NCI-H1694 treated with DMSO at 0.1 percent for 48 hours (cell line): Measurements from ENCODE around the gene ARHGAP6.

Source experiments
- DNase-seq: peaks from one replicate; lab custom pipeline; 2025; lab: John Stamatoyannopoulos, UW

Gene ARHGAP6

DNA sequence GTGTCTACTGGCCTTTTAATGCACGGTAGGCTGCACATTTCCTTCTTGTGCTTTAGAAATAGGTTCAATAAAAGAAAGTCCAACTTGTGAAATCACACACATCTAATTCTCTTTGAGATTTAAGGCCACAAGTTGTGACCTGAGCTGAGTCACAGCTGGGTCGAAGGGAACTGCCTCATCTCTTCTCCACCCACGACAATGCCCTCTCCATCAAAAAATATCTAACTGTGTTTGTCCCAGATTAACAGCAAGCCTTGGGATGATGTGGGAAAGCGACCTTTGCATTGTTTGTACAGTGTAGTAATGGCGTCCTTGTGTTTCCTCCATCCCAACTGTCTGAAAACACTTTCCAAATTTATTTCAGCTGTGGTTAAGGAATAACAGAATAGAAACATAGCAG, 203.6 kb downstream of the ARHGAP6 start:
- DNase-seq, result no peak

DNA sequence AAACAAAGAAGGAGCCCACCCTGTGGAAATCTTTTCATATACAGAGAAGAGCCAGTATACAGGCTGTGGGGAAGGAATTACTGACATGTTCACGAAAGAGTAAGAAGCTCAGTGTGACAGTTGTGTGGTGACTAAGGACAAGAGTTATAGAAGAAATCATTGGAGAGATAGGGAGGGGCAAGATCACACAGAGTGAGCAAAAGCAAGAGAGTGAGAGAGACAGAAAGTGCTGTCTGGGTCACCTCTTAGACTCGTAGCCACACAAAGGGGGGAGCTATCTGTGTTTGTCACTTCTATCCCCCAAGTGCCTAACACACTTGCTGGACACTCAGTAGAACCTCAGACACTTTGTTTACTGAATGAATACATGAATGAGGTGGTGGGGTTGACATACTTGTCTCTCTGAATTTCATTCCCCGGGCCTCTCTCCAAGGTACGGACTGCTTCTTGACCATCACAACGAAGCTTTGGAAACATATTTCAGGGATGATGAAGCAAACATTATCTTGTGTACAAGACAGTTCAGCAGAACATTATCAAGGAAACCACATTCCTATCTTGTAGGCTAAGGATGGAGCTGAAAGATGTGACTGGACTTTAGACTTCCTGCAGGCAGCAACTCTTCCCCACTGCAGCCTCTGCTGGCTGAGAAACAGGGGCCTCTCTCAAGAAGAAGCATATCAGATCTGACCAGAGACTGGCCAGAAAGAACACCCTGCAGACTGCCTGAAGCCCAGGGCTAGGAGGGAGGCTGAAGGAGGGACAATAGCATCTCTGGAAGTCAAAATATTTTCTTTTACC, 204.3 kb downstream of the ARHGAP6 start:
- DNase-seq, result no peak

DNA sequence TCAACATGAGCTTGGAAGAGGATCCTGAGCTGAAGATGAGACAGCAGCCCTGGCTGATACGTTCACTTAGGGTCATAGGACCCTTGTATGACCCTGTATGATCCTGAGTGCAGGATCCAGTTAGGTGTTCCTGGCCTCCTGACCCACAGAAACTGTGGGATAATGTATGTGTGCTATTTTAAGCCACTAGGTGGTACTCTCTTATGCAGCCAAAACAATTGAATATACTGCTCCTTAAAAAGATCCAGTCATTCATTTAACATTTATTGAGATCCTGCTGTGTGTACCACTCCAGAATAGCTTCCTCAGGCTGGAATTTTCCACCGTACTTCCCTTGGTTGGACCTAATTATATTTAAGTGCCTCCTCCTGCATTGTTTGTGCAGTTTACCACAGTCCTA, 205.4 kb downstream of the ARHGAP6 start:
- no peak for DNase-seq

DNA sequence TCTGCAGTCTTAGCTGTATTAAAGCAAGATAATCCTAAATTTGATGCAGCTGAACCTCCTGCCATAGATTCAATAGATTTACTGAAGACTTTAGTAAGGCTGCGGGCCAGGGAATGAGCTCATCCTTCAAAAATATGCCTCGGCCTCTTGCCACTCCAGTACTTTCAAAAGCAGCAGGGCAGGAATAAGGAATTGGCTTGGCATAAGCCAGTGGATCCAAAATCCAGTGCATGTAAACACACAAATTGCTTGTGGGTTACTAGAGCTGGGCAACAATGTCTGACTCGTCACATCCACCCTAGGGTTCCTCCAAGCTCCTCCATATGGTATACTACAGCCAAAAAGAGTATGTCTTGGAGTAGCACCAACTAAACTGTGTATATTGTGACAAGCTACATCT, 207.6 kb downstream of the ARHGAP6 start:
- no peak for DNase-seq

DNA sequence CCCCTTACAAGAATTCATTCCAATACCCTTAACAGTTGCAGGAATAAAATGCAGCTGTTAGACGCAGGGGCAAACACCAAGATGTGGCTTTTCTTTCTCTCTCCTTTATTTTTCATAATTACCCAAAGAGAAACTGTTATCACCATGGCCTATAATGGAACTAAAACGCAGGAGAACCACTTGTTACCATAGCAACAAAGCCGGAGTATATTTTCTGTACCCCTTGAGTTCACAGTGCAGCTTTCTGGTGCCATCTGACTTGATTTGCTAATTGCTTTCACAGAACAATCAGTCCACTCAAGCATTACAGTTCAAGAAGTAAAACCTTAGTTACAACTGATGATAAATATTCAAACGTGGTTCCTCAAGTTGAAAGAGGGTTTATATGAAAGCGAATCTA, 214.6 kb downstream of the ARHGAP6 start:
- DNase-seq, result no peak

DNA sequence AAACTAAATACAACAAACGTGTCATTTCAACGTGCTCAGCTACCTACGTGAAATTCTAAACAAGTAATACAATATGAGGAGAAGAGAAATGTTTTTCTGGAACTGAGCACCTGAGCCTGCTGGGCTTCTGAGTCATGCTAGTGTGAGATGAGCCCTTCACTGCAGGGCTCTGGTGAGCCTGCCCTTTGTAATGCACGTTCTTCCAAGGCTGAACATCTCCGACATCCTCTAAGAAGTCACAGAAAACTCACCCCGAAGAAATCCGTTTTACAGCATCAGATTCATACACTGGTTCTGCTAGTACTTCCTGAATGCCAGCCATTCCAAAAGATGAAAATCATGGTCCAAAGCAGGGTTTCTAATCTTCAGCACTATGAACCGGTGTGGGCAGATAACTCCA, 215.4 kb downstream of the ARHGAP6 start:
- DNase-seq, result no peak

DNA sequence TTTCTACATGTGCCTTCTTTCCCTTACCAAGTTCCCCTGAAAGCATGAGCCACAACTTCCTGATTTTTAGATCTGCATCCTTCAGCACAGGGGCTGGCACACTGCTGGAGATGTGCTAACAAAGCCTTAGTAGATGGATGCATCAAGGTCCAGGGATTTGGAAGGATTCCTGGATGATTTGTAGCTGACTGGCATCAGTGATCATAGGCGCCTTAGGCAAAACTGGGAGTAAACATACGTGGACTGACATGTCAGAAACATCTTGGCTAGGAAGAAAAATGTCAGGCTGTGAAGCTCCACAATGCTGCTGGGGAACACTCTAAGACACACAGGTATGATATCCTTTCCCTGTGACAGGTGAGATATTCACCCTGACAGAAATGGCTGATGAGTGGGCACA, 216.1 kb downstream of the ARHGAP6 start:
- no peak for DNase-seq

DNA sequence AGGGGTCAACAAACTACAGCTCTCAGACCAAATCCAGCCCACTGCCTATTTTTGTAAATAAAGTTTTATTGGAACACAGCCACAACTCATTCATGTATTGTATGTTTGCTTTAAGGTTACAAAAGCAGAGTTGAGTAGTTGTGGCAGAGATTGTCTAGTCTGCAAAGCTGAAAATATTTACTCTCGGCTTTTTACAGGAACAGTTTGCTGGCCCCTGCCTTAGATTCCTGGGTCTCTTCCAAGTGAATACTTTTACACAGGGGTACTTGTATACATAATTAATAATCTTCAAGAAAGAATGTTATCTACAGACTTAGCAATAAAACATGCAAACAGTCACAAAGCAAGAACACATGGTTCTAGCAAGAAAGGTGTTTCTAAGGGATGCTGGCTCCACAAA, 218.3 kb downstream of the ARHGAP6 start:
- DNase-seq, result no peak

DNA sequence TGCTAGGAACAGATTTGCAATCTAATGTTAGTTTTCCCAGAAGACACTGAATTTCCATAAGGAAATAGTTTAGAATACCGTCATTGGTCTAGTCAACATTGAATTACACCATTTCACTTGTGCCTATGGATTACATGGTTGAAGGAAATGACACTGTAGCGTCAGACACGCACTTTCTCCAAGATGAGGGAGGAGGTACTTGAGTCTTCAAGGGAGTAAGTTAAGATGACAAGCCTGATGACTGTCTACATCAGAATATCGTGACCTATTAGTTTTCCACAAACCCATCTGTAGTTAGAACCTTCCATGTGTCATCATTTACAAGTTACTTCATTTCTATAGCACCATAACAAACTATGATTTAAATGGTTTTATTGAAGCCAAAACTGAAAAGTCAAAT, 218.8 kb downstream of the ARHGAP6 start:
- no peak for DNase-seq

DNA sequence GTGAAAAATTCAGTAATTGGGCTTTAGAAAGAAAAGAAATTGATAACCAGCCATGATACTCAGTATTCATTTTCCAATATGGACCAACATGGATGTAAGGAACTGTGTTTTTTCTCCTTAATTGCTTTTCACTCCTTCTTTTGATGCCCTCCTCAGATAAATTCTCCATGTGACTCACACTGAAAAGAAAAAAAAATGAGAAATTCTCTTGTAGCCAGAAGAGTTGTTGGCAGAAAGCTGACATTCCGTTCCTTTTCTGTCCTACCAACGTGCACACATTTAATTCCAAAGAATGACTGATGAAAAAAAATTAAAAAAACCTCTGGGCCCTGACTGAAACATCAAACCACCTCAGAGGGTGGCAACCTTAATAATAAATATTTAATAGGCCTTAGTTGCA, 219.4 kb downstream of the ARHGAP6 start:
- no peak for DNase-seq

DNA sequence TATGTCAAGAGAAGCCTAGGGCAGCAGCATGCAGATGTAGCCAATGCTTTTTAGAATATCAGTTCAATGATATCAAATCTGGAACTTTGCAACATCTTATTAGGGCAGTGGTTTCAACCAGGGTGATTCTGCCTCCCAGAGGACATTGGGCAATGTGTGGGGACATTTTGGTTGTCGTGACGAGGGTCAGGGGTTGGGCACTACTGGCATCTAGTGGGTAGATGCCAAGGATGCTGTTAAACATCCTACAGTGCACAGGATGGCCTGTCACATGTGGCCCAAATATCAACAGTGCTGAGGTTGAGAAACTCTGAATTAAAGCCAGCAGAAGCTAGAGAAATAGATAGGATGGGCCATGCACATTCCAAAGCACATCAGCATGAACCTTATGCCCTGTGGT, 220.2 kb downstream of the ARHGAP6 start:
- no peak for DNase-seq

DNA sequence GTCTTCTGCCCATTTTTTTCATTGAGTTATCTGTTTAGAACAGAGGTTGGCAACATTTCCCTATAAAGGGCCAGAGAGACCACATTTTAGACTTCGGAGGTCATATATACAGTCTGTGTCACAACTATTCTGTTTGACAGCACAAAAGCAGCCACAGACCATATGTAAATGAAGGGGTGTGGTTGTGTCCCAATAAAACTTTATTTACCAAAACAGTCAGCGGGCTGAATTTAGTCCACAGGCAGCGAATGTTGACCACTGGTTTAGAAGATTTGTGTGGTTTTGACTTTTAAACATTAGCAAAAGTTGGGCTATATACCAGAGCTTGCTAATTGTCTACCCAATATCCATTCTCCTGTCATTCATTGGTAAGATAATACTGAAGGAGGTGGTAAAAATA, 221.7 kb downstream of the ARHGAP6 start:
- no peak for DNase-seq

DNA sequence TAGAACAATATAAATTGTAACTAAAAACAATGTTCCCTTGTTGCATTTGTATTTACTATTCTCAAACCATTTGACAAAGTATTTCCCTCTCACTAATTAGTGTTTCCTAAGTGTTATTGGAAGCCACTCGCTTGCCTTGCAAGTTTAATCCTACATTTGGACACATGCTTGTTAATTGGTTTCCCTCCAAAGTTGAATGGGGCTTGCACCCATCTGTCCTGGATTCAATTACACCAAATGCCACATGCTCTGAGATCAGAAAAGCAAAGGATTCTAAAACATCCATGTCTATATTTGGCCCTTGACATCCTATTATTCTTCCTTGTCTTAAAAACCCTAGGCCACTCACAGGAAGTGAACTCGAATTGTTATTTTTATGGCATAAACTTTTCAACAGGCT, 225.9 kb downstream of the ARHGAP6 start:
- peak; percentile 46 for DNase-seq

DNA sequence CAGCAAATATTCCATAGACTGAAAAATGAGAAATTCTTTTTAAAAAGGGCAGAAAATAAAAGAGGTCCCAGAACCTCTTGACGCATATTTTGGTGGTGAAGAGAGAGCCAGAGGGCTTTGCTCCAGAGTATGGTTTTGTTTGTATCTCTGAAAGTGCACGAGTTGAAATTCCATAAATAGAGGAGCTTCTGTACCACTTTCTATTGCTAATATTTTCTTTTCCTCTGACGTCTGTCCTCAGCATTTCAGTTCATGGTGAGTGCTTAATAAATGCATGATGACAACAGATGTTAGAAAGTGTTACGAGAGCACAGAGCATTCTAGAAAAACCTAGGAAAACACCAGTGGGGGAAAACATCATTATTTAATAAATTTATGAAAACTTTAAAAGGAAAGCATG, 227.0 kb downstream of the ARHGAP6 start:
- DNase-seq, result no peak

DNA sequence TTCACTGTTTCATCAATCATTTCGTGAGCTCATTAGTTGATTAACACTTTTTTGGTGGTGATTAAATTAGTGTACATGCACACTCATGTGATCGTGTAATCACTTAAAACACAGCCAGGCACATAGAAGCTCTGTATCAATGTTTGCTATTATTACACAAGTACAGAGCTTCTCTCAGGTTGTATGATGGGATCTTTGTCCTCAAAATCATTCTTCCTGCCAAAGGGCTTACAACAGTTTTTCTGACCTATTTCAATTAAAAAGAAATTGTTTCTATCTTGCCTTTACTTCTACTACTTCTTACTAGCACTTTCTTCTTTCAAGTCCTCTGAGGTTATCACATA, 227.4 kb downstream of the ARHGAP6 start:
- no peak for DNase-seq

DNA sequence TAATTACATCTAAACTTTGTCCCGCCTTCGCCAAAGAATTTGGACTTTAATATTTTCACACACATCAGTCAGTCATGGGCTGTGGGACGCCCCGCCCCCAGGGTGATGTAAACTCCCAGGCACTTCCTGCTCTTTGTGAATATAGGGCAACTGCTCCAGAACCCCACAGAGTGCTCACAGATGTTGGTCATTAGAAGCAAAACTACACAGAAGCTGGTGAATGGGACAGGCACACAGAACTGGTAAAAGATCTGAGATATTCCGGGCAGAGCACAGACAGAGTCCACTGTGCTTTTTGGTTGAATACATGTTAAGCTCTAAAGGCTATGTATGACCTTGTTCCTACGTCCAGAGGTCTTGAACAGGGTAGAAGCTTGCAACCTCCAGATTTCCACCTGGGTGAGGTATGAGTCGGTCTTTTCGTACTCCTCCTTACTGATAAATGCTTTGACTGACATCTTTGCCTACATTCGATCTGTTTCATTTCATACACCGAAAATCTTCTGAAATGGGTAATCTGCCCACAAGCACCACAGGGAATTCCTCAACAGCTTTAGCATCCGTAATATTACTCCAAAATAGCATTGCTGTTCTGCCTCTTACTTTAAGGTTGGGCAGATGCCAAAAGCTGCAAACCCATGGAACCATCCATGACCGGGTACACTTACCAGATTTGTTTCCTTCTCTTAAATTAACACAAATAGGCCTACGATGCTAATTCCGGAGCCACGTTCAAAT, 227.9 kb downstream of the ARHGAP6 start:
- DNase-seq, result no peak

DNA sequence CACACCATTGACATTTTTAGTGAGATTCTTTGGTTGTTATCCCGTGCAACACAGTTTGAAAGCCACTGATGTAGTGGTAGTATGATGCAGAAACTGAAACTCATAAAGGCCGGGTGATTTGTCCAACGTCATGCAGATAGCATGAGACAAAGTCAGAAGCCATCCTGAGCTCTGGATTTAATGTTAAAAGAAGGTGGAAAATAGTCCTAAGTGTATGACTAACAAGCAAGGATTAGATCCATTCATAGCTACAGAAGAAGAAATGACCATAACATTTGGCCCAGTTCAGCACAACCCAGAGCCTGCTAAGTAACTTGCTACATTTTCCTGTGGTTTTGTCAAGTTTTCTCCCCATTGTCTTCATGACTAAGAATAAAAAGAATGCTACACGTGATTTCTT, 230.2 kb downstream of the ARHGAP6 start:
- no peak for DNase-seq

DNA sequence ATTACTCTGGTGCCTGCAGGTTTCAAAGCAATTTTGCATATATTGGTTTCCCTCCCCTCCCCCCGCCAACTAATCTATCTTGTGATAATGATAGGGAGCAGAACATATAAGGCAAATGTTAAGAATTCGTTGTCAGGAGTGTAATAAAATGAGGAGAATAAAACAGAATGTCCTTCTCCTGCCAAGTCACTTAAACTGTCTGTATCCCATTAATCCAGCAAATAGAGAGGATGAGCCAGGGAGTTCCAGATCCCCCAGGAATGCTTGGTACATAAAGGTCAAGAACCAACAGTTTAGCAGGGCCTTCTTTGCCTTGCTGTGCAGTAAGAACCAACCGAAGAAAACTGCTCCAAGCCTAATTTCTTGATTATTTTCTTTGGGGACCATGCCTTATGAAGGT, 231.1 kb downstream of the ARHGAP6 start:
- DNase-seq, result no peak

DNA sequence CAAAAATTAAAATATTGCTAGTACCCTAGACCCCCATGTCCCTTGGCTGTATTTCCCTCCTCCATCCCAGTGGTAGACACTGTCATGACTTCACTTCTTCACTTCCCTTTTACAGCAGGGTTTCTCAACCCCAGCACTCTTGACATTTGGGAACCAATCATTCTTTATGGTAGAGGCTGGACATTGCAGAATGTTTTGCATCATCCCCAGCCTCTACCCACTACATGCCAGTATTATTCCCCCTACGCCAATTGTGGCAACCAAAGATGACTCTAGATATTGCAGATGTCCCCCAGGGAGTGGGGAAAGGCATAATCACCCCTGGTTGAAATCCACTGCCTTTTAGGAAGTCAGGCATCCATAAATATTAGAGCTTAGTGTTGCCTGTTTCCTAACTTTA, 233.9 kb downstream of the ARHGAP6 start:
- no peak for DNase-seq

DNA sequence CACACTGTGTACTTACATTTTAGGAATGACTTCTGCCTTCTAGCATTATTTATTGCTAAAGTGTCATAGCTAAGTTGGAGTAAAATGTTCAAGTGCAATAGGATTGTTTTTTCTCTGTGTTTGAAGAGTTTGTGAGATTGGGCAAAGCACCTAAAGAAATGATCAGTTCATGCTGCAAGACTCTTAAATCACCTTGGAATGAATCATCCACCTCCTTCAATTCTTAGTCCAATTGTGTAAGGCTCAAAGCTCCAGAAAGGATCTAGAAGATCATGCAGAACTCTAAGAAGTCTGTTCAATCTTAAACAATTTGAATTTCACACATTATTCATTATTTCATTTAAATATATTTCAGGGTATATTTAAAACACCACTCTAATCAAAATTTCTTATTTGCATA, 235.4 kb downstream of the ARHGAP6 start:
- no peak for DNase-seq

DNA sequence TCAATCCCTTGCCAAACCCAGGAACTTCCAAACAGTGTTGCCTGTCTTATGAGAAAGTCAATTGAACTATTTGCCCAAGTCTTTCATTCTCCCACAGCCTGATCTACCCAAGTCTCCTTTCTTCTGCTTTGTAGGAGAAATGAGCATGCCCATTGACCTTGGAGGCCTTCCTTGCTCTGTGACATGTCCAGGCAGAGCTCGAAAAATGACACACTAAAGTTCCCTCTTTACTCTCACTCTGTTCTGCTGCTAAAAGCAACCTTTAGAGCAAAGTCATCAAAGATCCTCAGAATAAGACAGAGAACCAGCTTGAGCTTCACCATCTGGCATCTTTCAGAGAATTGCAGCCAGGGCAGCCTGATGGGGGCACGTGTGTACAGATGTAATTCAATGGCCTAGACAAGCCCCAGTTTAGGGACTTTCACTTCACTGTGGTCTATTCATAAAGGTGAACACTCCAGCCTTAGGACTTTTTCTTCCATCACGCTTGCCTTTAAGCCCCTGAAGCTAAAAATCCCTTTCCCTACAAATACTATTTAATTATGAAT, 236.1 kb downstream of the ARHGAP6 start:
- DNase-seq, result no peak

DNA sequence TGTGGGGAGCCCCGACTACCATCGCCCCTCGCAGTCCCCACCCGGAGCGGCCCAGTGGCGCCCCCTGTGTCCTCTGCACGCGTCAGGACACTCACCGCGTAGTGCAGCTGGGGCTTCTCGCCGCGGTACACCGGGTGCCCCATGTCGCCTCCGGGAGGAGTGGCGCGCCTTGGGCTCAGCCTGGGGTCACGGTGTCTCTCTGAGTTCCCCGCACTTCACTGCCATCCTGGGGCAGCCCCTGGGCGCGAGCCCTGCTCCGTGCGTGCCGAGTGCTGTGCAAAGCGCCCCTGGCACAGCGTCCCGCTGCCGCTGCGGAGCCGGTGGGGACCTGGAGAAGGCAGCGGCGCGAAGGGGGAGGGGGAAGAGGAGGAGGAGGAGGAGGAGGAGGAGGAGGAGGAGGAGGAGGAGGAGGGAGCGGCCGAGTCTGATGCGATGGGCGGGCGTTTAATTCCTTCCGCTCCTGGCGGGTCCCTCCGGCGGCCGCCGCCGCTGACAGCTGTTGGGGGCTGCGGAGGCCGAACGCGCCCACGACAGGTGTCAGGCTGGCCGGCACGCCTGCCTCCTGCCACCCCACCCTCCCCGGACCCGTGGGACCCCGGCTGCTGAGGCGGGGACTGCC, 238.2 kb downstream of the ARHGAP6 start:
- DNase-seq, result no peak
